ENCODE results near the gene ANXA8.

Gene ANXA8

DNA sequence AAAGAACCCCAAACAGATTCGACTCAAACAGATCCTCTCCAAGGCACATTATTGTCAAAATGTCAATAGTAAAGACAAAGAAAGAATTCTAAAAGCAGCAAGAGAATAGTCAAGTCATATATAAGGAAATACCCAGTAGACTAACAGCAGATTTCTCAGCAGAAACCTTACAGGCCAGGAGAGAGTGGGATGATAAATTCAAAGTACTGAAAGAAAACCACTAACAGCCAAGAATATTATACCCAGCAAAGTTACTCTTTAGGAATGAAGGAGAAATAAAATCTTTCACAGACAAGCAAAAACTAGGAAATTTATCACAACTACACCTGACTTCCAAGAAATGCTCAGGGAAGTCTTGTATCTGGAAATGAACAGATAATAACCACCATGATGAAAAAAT lies 38.2 kb downstream of the ANXA8 start:
- no peak for DNase-seq

GRCh38 chr10:47444047-47444446 lies 39.9 kb downstream of the ANXA8 start:
- DNase-seq = no peak

DNA sequence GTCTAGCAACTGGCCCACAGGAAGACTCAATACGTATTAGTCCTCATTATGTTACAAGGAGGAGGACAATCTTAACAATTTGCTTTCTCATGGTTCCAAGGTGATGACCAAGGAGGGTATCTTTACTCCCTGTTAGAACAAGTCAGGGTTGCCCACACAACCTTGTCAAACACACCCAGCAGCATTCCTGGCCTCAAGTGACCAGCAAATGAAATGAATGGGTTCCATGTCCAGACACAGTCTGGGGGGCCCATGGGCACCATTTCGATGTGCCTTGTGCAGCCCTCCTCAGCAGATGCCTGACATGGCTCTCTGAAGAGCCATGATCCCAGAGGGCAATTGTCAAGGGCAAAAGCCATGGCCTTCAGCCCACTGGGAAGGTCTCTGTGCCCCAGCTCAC lies 40.8 kb downstream of the ANXA8 start:
- no peak for DNase-seq

DNA sequence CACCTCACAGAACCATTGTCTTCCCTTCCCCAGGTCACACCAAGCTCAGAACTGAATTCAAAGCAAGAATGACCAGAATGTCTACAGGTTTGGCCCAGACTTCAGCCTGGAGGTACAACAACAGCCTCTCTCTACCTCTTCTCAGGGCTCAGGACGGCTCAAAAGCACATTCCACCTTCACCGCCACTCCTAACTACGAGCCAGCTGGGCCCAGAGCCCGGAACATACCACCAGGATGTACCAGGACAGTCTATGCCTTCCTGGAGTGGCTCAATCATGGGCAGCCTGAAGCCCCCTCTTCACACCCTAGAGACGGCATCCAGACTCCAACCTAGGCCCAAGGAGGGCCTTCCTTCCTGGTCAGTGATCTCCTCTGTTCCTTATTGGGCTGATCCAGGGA lies 41.6 kb downstream of the ANXA8 start:
- DNase-seq = no peak

DNA sequence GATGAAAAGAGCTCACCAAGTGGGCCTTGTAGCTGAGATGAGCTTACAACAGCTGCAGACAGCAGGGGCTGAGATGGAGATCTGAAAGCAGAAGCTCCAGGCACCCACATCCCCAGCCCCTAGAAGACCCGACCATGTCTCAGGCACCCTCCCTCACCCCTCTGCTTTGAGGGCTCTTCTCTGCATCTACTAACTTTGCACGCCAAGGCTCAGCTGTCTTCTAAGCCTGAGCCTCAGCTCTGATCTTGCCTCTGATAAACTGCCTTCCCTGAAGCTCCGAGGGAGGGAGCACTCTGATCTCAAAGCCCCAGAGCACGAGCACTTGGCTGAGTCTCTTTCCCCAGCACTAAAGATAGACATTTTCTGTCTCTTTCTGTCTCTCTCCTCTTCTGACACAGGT lies 42.0 kb downstream of the ANXA8 start:
- no peak for DNase-seq

DNA sequence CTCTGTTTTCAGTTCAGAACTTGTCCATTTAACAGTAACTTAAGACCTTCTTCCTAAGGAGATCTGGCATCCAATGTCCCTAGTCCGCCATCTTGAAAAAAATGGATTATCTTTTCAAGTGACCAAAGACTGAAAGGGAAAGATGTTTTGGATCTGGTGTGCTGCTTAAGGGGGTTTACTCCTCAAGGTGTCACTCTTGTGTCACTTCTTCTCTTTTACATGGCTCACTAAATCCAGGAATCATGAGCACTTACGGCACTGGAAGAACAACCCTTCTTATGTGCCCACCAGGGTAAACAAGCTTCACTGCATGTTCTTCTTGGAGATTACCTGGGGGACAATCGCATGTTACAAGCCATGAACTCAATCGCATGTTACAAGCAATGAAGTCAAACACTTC lies 43.7 kb downstream of the ANXA8 start:
- no peak for DNase-seq

- DNase-seq = no peak
Observed at GRCh38 chr10:47438857-47439474, 44.9 kb downstream of the ANXA8 start.

GRCh38 chr10:47435081-47435480 lies 48.8 kb downstream of the ANXA8 start:
- no peak for DNase-seq

DNA sequence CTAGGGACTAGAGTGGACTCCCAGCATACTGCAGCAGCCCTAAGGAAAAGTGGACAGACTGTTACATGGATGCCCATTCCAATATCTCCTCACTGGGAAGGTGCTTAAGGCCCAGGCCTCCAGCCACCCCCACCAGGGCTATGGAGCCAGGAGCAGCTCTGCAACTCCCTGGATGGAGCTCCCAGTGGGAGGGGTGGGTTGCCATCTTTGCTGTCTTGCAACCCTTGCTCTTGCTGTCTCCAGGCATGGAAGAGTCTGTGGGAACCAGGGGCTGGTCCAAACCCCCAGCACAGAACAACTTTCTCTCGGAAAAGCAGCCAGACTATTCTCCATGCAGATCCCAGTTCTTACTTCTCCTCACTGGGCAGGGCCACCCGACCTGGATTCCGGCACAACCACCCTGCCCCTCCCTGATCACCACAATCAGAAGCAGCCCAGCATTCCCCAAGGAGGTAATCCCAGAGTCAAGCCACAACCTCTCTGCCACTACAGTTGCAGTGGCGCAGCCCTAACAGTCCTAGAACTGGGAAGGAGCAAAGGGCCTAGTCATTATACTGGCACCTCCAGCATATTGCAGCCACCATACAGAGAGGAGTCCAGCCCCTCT lies 58.0 kb downstream of the ANXA8 start:
- DNase-seq = no peak

GRCh38 chr10:47424231-47424630 lies 59.7 kb downstream of the ANXA8 start:
- no peak for DNase-seq

DNA sequence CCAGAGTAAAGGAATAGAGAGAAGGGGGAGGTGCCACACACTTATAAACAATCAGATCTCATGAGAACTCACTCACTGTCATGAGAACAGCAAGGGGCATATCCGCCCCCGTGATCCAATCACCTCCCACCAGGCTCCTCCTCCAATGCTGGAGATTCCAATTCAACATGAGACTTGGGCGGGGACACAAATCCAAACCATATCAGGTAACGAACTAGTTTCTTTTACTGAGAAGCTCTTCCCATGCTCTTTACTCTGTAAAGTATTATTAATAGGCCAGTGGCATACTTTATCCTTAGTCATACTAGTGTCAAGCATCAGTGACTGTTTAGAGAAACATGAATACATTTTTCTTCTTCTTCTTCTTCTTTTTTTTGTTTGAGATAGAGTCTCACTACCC lies 60.4 kb downstream of the ANXA8 start:
- no peak for DNase-seq

DNA sequence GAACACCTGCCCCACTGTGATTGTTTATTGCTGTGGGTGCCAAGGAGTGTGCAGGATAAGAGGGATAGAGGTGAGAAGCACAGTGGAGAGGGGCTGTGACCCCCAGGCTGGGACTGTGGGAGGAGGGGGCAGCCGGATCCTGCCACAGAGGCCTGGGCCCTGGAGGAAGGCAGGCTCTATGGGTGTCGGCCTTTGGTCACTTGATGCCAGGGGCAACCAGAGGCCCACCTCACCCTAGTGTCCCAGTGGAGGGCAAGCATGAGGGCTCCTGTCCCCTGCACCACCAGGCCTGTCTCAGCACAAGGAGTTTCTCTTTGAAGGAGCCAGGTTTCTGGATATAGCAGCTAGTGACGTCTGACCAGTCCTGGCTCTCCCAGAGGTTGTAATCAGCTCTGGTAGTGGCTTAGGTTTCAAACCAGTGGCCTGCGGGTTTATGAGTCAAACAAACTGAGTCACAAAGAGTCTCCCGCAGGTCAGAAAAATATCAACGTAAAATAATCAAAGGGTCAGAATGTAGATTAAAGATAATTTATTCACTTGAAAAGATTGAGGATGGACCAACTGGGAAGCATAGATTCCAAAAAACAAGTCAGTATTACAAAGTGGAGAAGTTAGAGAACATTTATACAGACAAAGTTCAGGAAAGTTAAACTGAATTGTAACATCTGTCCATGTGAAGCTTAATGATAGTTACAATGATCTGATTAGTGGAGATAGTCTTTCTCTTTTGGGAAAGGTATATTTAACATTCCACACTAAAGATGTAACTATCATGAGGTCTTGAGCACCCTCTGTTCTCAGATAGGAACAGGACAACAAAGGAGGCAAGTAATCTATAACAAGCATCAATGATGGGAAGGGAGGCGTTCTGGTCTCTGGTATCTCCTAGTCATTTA lies 62.6 kb downstream of the ANXA8 start:
- DNase-seq = no peak

- DNase-seq = no peak
Observed at GRCh38 chr10:47420305-47421056, 63.4 kb downstream of the ANXA8 start.

- DNase-seq = no peak
Observed at GRCh38 chr10:47419421-47419820, 64.5 kb downstream of the ANXA8 start.

DNA sequence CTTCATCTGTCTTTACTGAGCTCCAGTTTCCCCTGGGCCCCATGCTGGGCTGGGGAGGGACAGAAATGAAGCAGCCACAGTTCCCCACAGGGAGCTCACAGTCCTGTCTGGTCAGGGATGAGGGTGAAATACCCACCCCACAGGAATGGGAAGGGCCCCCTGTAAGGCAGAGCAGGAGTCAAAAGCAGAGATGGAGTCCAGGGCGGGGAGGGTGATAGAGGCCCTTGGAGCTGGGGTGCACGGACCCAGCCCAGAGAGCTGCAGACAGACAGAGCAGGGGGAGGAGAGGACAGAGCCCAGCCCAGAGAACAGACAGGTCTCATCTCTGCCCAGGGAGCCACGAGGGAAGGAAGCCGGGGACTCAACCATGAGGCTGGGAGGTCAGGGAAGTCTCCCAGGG lies 64.9 kb downstream of the ANXA8 start:
- DNase-seq = no peak

DNA sequence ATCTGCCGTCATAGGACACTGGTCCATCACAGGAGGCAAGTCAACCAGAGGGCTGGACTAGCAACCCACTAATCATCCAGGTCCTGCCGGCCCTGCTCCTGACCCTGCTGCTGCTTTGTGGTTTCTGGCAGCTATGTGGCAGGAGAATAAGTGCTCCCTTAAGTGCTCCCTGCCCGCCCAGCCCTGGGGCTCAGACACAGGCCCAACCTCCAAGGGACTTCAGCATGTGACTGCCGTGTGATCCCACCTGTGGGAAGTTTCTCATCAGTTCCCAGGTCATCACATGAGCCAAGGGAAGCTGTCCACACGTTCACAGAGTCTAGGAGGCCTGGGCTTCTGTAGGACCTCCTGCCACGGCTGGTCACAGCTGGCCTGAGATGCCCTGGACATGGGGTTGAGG lies 65.6 kb downstream of the ANXA8 start:
- no peak for DNase-seq

All from stimulated activated naive CD4-positive, alpha-beta T cell (primary cell).